ENCODE data around the gene XRRA1. TPM values are rescaled to one million over a fixed set of nuclear protein-coding genes. Genes with fewer than 3 reads are reported as not detected.

The XRRA1 gene
- total and polyA plus RNA-seq, 2 of the 13 experiments (the other 11 are each of a cell fraction or from before 2014, with no cell fraction given): 7.6 to 10.5 TPM

- no peak for FAIRE-seq
- intact Hi-C loops (cut with micrococcal nuclease; ENCODE audit: unreplicated experiment) (no loop called here), in situ Hi-C loops (cut with HindIII; ENCODE audit: extremely low pct_ligation_motif_present, low pct_unique_long_range_greater_than_20kb) (no loop called here)
- Histone ChIP-seq H3K27ac (ENCODE audit: extremely low read length, insufficient read depth, low read length) (no peak overlapping the region), H3K4me3 (replicated peaks in 1 of 3; ENCODE audit: insufficient read depth in 1 of 3, low read depth in 2 of 3, low read length in 3 of 3) (no peak overlapping the region), H3K9me3 (ENCODE audit: low read length) (no peaks in the 10 kb centered on the region), H3K27me3 (ENCODE audit: control insufficient read depth in 1 of 2, insufficient read depth in 2 of 2, low read length in 2 of 2) (no peaks in the 10 kb centered on the region), H3K36me3 (replicated peaks in 1 of 2; ENCODE audit: control insufficient read depth in 1 of 2, insufficient read depth in 2 of 2, low read length in 2 of 2) (peaks cover 9 to 47% of the 10 kb centered on the region in 2 experiments; a peak in 3 of 5 replicates), H2AFZ (ENCODE audit: low read length) (no peak overlapping the region), H3K9ac (ENCODE audit: insufficient read depth, low read depth, low read length) (no peak overlapping the region), H4K20me1 (ENCODE audit: insufficient read depth, low read length) (no peaks in the 10 kb centered on the region), H3K79me2 (ENCODE audit: insufficient read depth, low read length) (no peaks in the 10 kb centered on the region), H3K4me1 (ENCODE audit: insufficient read depth, low read length) (no peaks in the 10 kb centered on the region), H3K4me2 (ENCODE audit: low read depth, low read length) (no peak overlapping the region)
- TF ChIP-seq ZNF589 (CRISPR knock-in tag; conservative IDR thresholded peaks at IDR 0.05) (no peak), STAG1 (CRISPR knock-in tag; IDR thresholded peaks at IDR 0.05) (0 out of 2 replicates have a peak, but pooled peaks have one; percentile 7)
- ChIA-PET CTCF (ENCODE audit: low intra/inter-chr PET ratio, low total read pairs) (no interaction called here), POLR2A (no interaction called here)
- ATAC-seq: no peak
- DNase-seq (ENCODE audit: low spot score): no peak
- BruUV-seq (replicated peaks): no TSS peak
Measured at GRCh38 chr11:74941492-74941891, 7.4 kb downstream of the XRRA1 start.

- in situ Hi-C loops (cut with HindIII; ENCODE audit: extremely low pct_ligation_motif_present, low pct_unique_long_range_greater_than_20kb): loop anchor here (10.0 kb wide), 1 partner anchor 307 kb away; the partner anchor contains the start of gene TPBGL
- BruUV-seq (replicated peaks): no TSS peak
- ATAC-seq (no peak), DNase-seq (ENCODE audit: low spot score) (no peak), FAIRE-seq (no peak)
- Histone ChIP-seq H4K20me1 (ENCODE audit: insufficient read depth, low read length) (no peaks in the 10 kb centered on the region), H3K4me1 (ENCODE audit: insufficient read depth, low read length) (no peaks in the 10 kb centered on the region), H3K36me3 (replicated peaks in 1 of 2; ENCODE audit: control insufficient read depth in 1 of 2, insufficient read depth in 2 of 2, low read length in 2 of 2) (peaks cover 14 to 71% of the 10 kb centered on the region in 2 experiments; a peak in 4 of 5 replicates), H3K4me3 (replicated peaks in 1 of 3; ENCODE audit: insufficient read depth in 1 of 3, low read depth in 2 of 3, low read length in 3 of 3) (no peak overlapping the region), H3K9me3 (ENCODE audit: low read length) (no peaks in the 10 kb centered on the region), H3K4me2 (ENCODE audit: low read depth, low read length) (no peak overlapping the region), H3K27ac (ENCODE audit: extremely low read length, insufficient read depth, low read length) (no peak overlapping the region), H3K9ac (ENCODE audit: insufficient read depth, low read depth, low read length) (no peak overlapping the region), H2AFZ (ENCODE audit: low read length) (no peak overlapping the region), H3K79me2 (ENCODE audit: insufficient read depth, low read length) (no peaks in the 10 kb centered on the region), H3K27me3 (ENCODE audit: control insufficient read depth in 1 of 2, insufficient read depth in 2 of 2, low read length in 2 of 2) (no peaks in the 10 kb centered on the region)
- POLR2A ChIA-PET: no interaction called here
- TF ChIP-seq CBFB (CRISPR knock-in tag; IDR thresholded peaks at IDR 0.05) (no peak), ARNT (IDR thresholded peaks at IDR 0.05) (no peak), ZNF605 (CRISPR knock-in tag; IDR thresholded peaks at IDR 0.05) (no peak), ZNF143 (CRISPR knock-in tag; IDR thresholded peaks at IDR 0.05) (no peak), FLYWCH1 (CRISPR knock-in tag; IDR thresholded peaks at IDR 0.05) (no peak), TSC22D2 (CRISPR knock-in tag; IDR thresholded peaks at IDR 0.05; ENCODE audit: borderline replicate concordance) (no peak), ZNF329 (CRISPR knock-in tag; IDR thresholded peaks at IDR 0.05; ENCODE audit: low read depth) (no peak), SP1 (IDR thresholded peaks at IDR 0.05) (no peak), SP1 (CRISPR knock-in tag; IDR thresholded peaks at IDR 0.05) (no peak), ZBTB49 (CRISPR knock-in tag; IDR thresholded peaks at IDR 0.05; ENCODE audit: borderline replicate concordance) (no peak)
- CTCF ChIA-PET (ENCODE audit: low intra/inter-chr PET ratio, low total read pairs): no interaction called here
- intact Hi-C loops (cut with micrococcal nuclease; ENCODE audit: unreplicated experiment): no loop called here
- WGBS (ENCODE audit: low lambda C conversion rate): 90% methylated on average over 5 of the region's 5 CpGs
Measured at GRCh38 chr11:74937696-74938475, 11.0 kb downstream of the XRRA1 start.
